K562 (cell line): ENCODE results near the gene PLXNA3. TPM values are rescaled to one million over a fixed set of nuclear protein-coding genes. Genes with fewer than 3 reads are reported as not detected.

Source experiments
- ARID4B ChIP-seq: sonication (generic); formaldehyde crosslinking; IDR thresholded peaks from 2 replicates; pipeline ENCODE4 v1.8.0; 2022; ENCODE audit warnings: mild to moderate bottlenecking, missing genetic modification reagents
- BMI1 ChIP-seq: fragments of 150-350 bp; IDR thresholded peaks from 2 replicates; pipeline ENCODE4 v1.6.1; 2014; ENCODE audit warnings: low read length
- CBFA2T3 ChIP-seq: fragments of 450-650 bp; IDR thresholded peaks from 2 replicates; pipeline ENCODE4 v1.6.1; 2017
- CREB1 ChIP-seq, 2 experiments: sonication (generic) in 1 of 2; formaldehyde crosslinking in 1 of 2; IDR thresholded peaks; 2 replicates each; pipeline versions ENCODE4 v1.6.1 to v1.8.0; 2012 to 2022; ENCODE audit warnings: inconsistent platforms in 1 of 2, mild to moderate bottlenecking in 1 of 2, missing genetic modification reagents in 1 of 2, moderate library complexity in 1 of 2
- FOXJ2 ChIP-seq: fragments of 200-800 bp; sonication (Bioruptor generic); IDR thresholded peaks from 2 replicates; pipeline ENCODE4 v1.6.1; 2016; ENCODE audit warnings: missing genetic modification characterization, missing compliant biosample characterization
- POLR3A ChIP-seq: IDR thresholded peaks from 2 replicates; pipeline ENCODE4 v1.6.1; 2011; ENCODE audit warnings: borderline replicate concordance, mild to moderate bottlenecking, moderate library complexity; ENCODE audit not compliant: insufficient read length, insufficient read depth; ENCODE audit errors: extremely low read depth
- SMAD1 ChIP-seq: fragments of 150-350 bp; IDR thresholded peaks from 2 replicates; pipeline ENCODE4 v1.6.1; 2014; ENCODE audit warnings: low read length, low read depth; ENCODE audit not compliant: partially characterized antibody
- TAL1 ChIP-seq: fragments of 450-650 bp; IDR thresholded peaks from 2 replicates; pipeline ENCODE4 v1.6.1; 2016; ENCODE audit warnings: mild to moderate bottlenecking
- ZNF445 ChIP-seq: fragments of 250-450 bp; sonication (Bioruptor Pico); IDR thresholded peaks from 2 replicates; pipeline ENCODE4 v1.4.0; 2020; ENCODE audit warnings: low read depth, mild to moderate bottlenecking, moderate library complexity
- polyA plus RNA-seq, 8 experiments: library from polyadenylated mRNA; depleted of rRNA in 4 of 8; stranded (reverse) in 5 of 8; unstranded in 3 of 8; fragments of >200 nt; fragmentation: Nextera tagmentation in 2 of 8; fragmentation: Illumina TruSeq in 1 of 8; extraction: Ambion mirVana in 2 of 8; extraction: Trizol in 1 of 8; gene quantifications; 2 replicates each; pipeline versions ENCODE4 v1.2.1 to v1.2.3, GENCODE V29; 2011 to 2014; ENCODE audit warnings: inconsistent platforms in 1 of 8, missing spikeins in 1 of 8
- total RNA-seq, 7 experiments: library from RNA; depleted of rRNA in 6 of 7; stranded (reverse); fragments of >200 nt in 6 of 7; fragmentation: Illumina TruSeq in 2 of 7; extraction: Trizol in 2 of 7; gene quantifications; 2 replicates each; pipeline versions ENCODE4 v1.2.1 to v1.2.3, GENCODE V29; 2011 to 2021; ENCODE audit warnings: low replicate concordance in 1 of 7
- TF ChIP-seq, protein P1 (sequence below): fragments of 450-650 bp; IDR thresholded peaks from 2 replicates; pipeline ENCODE4 v1.6.1; 2016; ENCODE audit warnings: mild to moderate bottlenecking, moderate library complexity
- TF ChIP-seq, protein P2 (sequence below): fragments of 250-450 bp; sonication (Bioruptor Pico); IDR thresholded peaks from 2 replicates; pipeline ENCODE4 v1.4.0; 2020; ENCODE audit warnings: borderline replicate concordance

PLXNA3 gene
- total and polyA plus RNA-seq, 9 of the 15 experiments (the other 6 are each of a cell fraction or from before 2014, with no cell fraction given): 0.32 to 47.8 (median 7.5) TPM

- TF ChIP-seq, protein P1, sequence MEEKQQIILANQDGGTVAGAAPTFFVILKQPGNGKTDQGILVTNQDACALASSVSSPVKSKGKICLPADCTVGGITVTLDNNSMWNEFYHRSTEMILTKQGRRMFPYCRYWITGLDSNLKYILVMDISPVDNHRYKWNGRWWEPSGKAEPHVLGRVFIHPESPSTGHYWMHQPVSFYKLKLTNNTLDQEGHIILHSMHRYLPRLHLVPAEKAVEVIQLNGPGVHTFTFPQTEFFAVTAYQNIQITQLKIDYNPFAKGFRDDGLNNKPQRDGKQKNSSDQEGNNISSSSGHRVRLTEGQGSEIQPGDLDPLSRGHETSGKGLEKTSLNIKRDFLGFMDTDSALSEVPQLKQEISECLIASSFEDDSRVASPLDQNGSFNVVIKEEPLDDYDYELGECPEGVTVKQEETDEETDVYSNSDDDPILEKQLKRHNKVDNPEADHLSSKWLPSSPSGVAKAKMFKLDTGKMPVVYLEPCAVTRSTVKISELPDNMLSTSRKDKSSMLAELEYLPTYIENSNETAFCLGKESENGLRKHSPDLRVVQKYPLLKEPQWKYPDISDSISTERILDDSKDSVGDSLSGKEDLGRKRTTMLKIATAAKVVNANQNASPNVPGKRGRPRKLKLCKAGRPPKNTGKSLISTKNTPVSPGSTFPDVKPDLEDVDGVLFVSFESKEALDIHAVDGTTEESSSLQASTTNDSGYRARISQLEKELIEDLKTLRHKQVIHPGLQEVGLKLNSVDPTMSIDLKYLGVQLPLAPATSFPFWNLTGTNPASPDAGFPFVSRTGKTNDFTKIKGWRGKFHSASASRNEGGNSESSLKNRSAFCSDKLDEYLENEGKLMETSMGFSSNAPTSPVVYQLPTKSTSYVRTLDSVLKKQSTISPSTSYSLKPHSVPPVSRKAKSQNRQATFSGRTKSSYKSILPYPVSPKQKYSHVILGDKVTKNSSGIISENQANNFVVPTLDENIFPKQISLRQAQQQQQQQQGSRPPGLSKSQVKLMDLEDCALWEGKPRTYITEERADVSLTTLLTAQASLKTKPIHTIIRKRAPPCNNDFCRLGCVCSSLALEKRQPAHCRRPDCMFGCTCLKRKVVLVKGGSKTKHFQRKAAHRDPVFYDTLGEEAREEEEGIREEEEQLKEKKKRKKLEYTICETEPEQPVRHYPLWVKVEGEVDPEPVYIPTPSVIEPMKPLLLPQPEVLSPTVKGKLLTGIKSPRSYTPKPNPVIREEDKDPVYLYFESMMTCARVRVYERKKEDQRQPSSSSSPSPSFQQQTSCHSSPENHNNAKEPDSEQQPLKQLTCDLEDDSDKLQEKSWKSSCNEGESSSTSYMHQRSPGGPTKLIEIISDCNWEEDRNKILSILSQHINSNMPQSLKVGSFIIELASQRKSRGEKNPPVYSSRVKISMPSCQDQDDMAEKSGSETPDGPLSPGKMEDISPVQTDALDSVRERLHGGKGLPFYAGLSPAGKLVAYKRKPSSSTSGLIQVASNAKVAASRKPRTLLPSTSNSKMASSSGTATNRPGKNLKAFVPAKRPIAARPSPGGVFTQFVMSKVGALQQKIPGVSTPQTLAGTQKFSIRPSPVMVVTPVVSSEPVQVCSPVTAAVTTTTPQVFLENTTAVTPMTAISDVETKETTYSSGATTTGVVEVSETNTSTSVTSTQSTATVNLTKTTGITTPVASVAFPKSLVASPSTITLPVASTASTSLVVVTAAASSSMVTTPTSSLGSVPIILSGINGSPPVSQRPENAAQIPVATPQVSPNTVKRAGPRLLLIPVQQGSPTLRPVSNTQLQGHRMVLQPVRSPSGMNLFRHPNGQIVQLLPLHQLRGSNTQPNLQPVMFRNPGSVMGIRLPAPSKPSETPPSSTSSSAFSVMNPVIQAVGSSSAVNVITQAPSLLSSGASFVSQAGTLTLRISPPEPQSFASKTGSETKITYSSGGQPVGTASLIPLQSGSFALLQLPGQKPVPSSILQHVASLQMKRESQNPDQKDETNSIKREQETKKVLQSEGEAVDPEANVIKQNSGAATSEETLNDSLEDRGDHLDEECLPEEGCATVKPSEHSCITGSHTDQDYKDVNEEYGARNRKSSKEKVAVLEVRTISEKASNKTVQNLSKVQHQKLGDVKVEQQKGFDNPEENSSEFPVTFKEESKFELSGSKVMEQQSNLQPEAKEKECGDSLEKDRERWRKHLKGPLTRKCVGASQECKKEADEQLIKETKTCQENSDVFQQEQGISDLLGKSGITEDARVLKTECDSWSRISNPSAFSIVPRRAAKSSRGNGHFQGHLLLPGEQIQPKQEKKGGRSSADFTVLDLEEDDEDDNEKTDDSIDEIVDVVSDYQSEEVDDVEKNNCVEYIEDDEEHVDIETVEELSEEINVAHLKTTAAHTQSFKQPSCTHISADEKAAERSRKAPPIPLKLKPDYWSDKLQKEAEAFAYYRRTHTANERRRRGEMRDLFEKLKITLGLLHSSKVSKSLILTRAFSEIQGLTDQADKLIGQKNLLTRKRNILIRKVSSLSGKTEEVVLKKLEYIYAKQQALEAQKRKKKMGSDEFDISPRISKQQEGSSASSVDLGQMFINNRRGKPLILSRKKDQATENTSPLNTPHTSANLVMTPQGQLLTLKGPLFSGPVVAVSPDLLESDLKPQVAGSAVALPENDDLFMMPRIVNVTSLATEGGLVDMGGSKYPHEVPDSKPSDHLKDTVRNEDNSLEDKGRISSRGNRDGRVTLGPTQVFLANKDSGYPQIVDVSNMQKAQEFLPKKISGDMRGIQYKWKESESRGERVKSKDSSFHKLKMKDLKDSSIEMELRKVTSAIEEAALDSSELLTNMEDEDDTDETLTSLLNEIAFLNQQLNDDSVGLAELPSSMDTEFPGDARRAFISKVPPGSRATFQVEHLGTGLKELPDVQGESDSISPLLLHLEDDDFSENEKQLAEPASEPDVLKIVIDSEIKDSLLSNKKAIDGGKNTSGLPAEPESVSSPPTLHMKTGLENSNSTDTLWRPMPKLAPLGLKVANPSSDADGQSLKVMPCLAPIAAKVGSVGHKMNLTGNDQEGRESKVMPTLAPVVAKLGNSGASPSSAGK: no peak
- no peak for TF ChIP-seq FOXJ2 (tag)
- TF ChIP-seq, protein P2, sequence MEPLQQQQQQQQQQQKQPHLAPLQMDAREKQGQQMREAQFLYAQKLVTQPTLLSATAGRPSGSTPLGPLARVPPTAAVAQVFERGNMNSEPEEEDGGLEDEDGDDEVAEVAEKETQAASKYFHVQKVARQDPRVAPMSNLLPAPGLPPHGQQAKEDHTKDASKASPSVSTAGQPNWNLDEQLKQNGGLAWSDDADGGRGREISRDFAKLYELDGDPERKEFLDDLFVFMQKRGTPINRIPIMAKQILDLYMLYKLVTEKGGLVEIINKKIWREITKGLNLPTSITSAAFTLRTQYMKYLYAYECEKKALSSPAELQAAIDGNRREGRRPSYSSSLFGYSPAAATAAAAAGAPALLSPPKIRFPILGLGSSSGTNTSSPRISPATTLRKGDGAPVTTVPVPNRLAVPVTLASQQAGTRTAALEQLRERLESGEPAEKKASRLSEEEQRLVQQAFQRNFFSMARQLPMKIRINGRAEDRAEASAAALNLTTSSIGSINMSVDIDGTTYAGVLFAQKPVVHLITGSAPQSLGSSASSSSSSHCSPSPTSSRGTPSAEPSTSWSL: no peak
- peak; percentile 91 for TF ChIP-seq CBFA2T3
- TF ChIP-seq ARID4B (CRISPR knock-in tag): no peak
- no peak for TF ChIP-seq POLR3A
- no peak for TF ChIP-seq ZNF445 (CRISPR knock-in tag)
- TF ChIP-seq SMAD1: no peak
- TF ChIP-seq CREB1 (IDR thresholded peaks at IDR 0.05): no peak
- TF ChIP-seq CREB1 (CRISPR knock-in tag; IDR thresholded peaks at IDR 0.05): no peak
- TF ChIP-seq BMI1: no peak
- TF ChIP-seq TAL1: peak; percentile 80
Measured at GRCh38 chrX:154495472-154495922, 37.4 kb downstream of the PLXNA3 start (continued).
